Calu3 (cell line): Measurements from ENCODE around the gene FAM98C. TPM values are rescaled to one million over a fixed set of nuclear protein-coding genes. Genes with fewer than 3 reads are reported as not detected.
"Not testable (repeated sequence)": the region's sequence is repeated elsewhere in the genome, so short reads cannot be mapped to it uniquely, and the experiment has no call there.

Experiments used
- BruUV-seq: library from RNA; stranded (reverse); fragments of 400-500 nt; replicated peaks from 2 replicates; lab custom pipeline; 2021; lab: Mats Ljungman, UMichigan
- CTCF ChIA-PET: fragments of 300-600 bp; sonication (Branson Sonifier 250); formaldehyde crosslinking; loops from one replicate; lab custom pipeline; 2022; ENCODE audit warnings: antibody characterized with exemption; lab: Charles Lee
- DNase-seq: peaks from one replicate; pipeline ENCODE4 v3.0.0; 2022
- H3K27ac Mint-ChIP-seq: one replicate; pipeline ENCODE4 v1.8.0; 2022; ENCODE audit warnings: mixed read lengths; ENCODE audit not compliant: unreplicated experiment
- H3K27me3 Mint-ChIP-seq: one replicate; pipeline ENCODE4 v1.8.0; 2022; ENCODE audit warnings: mixed read lengths; ENCODE audit not compliant: unreplicated experiment
- H3K36me3 Mint-ChIP-seq: one replicate; pipeline ENCODE4 v1.8.0; 2022; ENCODE audit warnings: mild to moderate bottlenecking, moderate library complexity, mixed read lengths; ENCODE audit not compliant: insufficient read depth, unreplicated experiment
- H3K4me1 Mint-ChIP-seq: one replicate; pipeline ENCODE4 v1.8.0; 2022; ENCODE audit warnings: mild to moderate bottlenecking, low read depth, mixed read lengths; ENCODE audit not compliant: unreplicated experiment
- H3K4me3 Mint-ChIP-seq: one replicate; pipeline ENCODE4 v1.8.0; 2022; ENCODE audit warnings: mild to moderate bottlenecking, low read depth, moderate library complexity, mixed read lengths; ENCODE audit not compliant: unreplicated experiment
- H3K9me3 Mint-ChIP-seq: one replicate; pipeline ENCODE4 v1.8.0; 2022; ENCODE audit warnings: low read depth, mixed read lengths; ENCODE audit not compliant: unreplicated experiment
- CTCF ChIP-seq: fragments of 200-600 bp; IDR thresholded peaks from one replicate; pipeline ENCODE4 v1.8.0; 2022; ENCODE audit warnings: antibody characterized with exemption; ENCODE audit not compliant: unreplicated experiment
- intact Hi-C: fragments of 100-400 bp; cut with micrococcal nuclease; formaldehyde crosslinking; loops from one replicate; pipeline ENCODE4 v1.10.0; 2022; ENCODE audit not compliant: unreplicated experiment
- total RNA-seq: library from RNA; stranded (reverse); gene quantifications from 2 replicates; pipeline ENCODE4 v1.2.3, GENCODE V29; 2022

FAM98C gene
- total RNA-seq, 1 experiment from 2014 or later, result 31.4 TPM

GRCh38 chr19:38424272-38424671 is 21.4 kb downstream of the FAM98C start:
- no peaks in the 10 kb centered on the region for H3K36me3 Mint-ChIP-seq
- H3K27me3 Mint-ChIP-seq, result peaks cover 60% of the 10 kb centered on the region
- intact Hi-C loops, result no loop called here
- no peak for TF ChIP-seq CTCF
- H3K4me3 Mint-ChIP-seq, result no peak overlapping the region
- CTCF ChIA-PET, result interaction anchor here (0.5 to 0.7 kb wide), 2 partner anchors 9 to 10 kb away, joined by 3 read pairs; no protein-coding TSS in a partner anchor
- no peak for DNase-seq
- no peaks in the 10 kb centered on the region for H3K4me1 Mint-ChIP-seq
- no peak overlapping the region for H3K27ac Mint-ChIP-seq
- H3K9me3 Mint-ChIP-seq, result no peaks in the 10 kb centered on the region
- no TSS peak for BruUV-seq

DNA sequence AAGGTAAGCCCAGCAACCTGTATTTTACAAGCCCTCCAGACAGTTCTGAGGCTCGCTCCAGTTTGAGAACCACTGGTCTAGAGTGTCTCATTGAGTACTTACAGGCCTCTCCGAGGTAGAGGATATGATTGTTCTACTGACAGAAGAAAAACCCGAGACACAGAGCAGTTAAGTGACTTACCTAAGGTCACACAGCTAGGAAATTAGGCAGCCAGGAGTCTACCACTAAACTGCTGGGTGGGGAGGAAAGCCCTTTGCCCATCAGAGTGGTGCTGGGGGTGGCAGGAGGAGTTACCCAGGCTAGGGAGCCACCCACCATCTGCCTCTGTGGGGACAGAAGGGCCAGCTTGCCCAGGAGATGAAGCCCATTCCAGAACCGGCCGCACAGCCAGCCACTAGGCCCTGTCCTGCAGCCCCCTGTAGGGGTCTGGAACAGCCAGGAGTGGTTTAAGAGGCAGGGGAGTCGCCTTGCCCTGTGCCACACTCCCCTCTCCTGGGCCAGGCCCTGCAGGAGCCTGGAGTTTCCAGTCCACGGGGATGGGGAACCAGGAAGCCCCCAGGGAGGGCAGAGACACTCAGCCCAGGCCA is 22.4 kb downstream of the FAM98C start:
- H3K36me3 Mint-ChIP-seq, result no peaks in the 10 kb centered on the region
- CTCF ChIA-PET, result interaction anchor here (0.7 kb wide), 1 partner anchor 9 kb away, joined by 3 read pairs; no protein-coding TSS in a partner anchor
- no peaks in the 10 kb centered on the region for H3K9me3 Mint-ChIP-seq
- peaks cover 59% of the 10 kb centered on the region for H3K27me3 Mint-ChIP-seq
- intact Hi-C loops, result no loop called here
- no TSS peak for BruUV-seq
- DNase-seq, result no peak
- H3K27ac Mint-ChIP-seq, result no peak overlapping the region
- TF ChIP-seq CTCF, result no peak
- no peak overlapping the region for H3K4me3 Mint-ChIP-seq
- no peaks in the 10 kb centered on the region for H3K4me1 Mint-ChIP-seq

DNA sequence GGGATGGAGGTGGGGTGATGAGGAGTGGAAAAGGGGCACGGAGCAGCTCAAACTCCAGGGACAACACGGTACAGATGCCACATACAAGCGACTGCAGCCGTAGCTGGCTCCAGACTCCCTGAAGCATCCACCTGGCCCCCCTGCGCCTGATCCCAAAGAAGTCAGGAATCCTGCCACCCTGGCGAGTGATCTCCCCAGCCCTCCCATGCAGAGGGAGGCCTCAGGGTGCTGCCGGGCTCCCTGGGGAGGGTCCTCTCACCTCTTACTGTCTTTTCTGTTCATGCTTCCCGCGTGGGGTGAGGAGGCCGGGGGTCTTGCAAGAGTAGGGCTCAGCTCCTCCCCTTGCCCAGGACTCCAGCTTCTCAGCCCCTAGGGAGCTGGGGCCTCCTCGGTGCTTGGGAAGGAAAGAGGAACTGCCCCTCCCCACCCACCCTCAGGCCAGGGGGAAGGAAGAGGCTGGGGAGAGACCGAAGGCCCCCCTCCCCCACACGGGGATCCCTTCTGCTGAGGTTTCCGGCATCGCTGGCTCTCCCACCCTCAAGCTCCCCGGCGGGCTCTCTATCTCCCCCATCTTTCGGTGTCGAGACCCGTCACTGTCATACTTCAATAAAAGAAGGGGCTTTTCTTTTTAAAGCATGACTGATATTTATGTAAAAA is 23.0 kb downstream of the FAM98C start, which contains the start of gene RASGRP4:
Gene RASGRP4, minus strand, starts transcription at position 410 of the 657 bp plus-strand sequence. Its CDS starts 128 bp downstream, at position 282.
- Mint-ChIP-seq H3K4me3 (no peak within 1 kb of the TSS), H3K9me3 (no peaks in the 10 kb centered on the region), H3K27ac (no peak within 1 kb of the TSS), H3K4me1 (no peaks in the 10 kb centered on the region), H3K36me3 (no peaks in the 10 kb centered on the region), H3K27me3 (peaks cover 59% of the 10 kb centered on the region)
- no TSS peak for BruUV-seq
- no peak for DNase-seq
- TF ChIP-seq CTCF, result no peak
- intact Hi-C loops, result no loop called here
- CTCF ChIA-PET, result no interaction called here

DNA sequence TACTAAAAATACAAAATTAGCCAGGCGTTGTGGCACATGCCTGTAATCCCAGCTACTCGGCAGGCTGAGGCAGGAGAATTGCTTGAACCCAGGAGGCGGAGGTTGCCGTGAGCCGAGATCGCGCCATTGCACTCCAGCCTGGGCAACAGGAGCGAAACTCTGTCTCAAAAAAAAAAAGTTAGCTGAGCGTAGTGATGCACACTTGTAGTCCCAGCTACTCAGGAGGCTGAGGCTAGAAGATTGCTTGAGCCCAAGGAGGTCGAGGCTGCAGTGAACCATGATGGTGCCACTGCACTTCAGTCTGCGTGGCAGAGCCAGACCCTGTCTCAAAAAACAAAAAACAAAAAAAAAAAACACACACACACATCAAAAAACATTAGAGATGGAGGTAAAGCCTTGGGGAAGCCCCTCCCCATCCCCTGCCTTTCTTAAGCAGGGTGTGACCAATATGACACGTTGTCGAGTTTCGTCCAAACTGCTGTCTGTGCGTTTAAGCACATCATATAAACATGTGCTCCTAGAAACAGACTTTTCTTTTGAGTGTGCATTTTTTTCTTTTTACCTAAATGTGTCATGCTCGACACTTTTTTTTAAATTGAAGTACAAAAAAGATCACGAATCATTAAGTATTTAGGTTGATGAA is 24.3 kb downstream of the FAM98C start:
- H3K4me3 Mint-ChIP-seq, H3K36me3 Mint-ChIP-seq, H3K27ac Mint-ChIP-seq, DNase-seq, intact Hi-C loops, H3K4me1 Mint-ChIP-seq, BruUV-seq, H3K9me3 Mint-ChIP-seq: not testable (repeated sequence)
- CTCF ChIA-PET, result interaction anchor here (0.7 kb wide), 1 partner anchor 104 kb away, joined by 4 read pairs; no protein-coding TSS in a partner anchor
- peaks cover 65% of the 10 kb centered on the region for H3K27me3 Mint-ChIP-seq
